ENCODE results near the gene SLC18A2. TPM values are rescaled to one million over a fixed set of nuclear protein-coding genes. Genes with fewer than 3 reads are reported as not detected.

SLC18A2 gene
- total RNA-seq, 1 experiment from 2014 or later, result not detected

DNA sequence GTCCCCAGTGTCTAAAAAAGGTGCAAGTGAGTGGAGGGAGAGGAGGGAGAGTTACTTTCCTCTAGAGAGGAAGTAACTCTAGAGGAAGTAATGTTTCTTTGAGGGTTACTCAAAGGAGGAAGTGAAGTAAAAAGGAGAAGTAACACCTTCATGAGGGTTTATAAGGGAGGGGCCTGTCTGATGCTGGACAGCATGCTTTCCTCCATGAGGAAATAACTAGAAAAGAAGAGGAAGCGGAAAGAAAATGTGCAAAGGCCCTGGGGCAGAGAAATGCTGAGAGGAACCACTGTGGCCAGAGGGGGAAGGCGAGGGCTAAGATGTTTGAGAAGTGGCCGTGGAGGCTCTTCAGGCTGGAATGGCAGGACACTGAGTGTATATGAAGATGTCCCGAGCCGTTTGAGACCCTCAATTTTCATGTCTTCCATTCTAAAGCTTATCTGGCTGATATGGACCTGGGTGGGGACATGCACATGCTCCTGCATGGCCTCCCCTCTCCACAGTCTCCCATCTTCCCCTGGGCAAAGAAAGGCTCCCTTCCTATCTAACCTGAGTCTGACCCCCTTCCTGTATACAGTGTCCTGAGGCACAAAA lies 3.4 kb upstream of the SLC18A2 start:
- no peak for DNase-seq (ENCODE audit: low spot score)

DNA sequence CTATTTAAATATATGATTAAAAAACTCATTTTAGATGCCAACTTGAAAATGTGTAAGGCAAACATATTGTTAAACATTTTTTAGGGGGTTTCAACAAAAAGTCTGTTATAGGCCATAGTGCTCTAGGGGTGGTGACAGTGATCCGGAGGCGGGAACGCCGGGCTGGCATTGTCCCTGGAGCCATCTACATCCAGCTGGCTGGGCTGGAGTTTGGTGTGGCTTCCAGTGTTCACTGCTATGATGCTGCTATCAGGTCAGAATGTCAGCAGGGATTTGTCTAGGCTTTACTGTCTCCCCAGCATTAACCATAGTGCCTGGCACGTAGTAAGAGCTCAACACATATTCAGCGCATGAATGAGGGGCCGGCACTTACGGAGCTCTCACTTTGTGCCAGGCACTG lies 1.9 kb upstream of the SLC18A2 start:
- DNase-seq (ENCODE audit: low spot score), result no peak

DNA sequence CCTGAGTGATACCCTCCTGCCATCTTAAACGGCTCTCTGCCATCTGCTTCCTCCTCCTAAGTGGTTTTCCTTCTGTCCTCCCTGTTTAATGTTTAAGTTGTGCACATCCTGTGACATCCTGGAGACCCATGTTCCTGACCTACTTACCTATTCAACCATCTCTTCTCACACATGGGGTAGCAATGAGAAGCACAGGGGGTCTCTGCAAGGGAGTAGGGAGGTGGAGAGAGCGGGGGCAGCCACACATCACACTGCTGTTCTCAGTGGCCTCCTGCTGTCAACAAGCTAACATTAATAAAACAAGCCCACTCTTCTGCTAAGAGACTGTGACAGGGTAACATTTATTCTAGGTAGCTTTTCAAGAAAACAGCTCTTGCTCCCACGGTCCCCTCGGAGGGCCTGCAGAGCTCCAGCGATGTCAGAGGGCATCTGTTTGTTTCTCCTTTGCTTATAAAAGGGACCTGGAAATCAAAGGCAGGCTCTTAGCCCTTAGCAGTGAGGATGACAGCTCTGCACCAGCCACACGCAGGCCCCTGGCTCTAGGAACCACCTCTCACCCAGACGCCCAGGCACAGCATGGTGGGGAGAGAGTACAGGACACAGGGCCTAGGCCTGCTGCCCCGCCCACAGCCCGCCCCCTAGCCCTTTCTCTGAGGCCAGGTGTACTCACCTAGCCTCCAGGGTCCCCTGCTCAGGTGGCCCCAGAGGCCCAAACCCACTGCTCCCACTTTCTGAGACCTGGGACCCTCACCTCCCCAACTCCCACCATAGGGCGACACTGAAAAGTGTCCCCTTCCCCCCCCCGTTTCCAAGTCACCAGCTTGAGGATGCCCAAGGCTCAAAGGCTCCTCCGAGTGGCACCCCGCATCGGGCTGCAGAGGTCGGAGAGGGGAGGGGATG lies 943 bp upstream of the SLC18A2 start:
- DNase-seq (ENCODE audit: low spot score), result no peak

DNA sequence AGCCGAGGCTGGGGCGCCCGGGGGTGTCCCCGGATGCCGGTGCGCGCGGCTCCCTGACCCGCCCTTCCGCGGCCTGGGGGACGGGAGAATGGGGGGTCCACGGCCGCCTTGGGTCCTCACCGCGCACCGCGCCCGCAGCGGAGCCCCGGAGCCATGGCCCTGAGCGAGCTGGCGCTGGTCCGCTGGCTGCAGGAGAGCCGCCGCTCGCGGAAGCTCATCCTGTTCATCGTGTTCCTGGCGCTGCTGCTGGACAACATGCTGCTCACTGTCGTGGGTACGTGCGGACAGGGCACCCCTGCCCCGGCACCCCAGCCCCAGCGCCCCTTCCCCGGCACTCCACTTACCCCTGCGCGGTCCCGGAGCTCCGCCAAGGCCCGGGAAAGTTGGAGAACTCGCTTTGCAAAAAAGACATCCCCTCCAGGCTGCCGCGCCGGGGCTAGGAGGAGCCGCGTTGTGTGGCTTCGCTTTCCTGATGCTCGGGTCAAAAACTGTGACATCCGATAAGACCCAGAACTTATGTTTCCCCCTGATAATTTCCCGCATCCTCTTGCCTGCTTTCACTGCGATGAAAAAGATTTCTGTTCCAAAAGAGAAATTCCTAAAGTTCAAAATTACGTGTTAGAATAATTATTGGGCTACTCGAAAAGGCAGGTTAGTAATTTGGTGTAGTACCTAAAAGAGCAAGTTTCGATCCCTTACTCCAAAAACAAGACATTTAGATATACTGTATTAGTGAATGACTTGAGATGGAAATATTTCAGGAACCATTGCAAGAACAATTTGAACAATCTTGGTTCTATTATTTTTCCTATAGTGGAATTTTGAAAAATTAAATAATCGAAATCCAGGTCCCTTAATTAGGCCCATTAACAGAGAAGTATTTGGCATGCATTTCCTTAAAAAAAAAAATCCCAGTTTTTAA lies 888 bp downstream of the SLC18A2 start:
- DNase-seq (ENCODE audit: low spot score), result no peak

DNA sequence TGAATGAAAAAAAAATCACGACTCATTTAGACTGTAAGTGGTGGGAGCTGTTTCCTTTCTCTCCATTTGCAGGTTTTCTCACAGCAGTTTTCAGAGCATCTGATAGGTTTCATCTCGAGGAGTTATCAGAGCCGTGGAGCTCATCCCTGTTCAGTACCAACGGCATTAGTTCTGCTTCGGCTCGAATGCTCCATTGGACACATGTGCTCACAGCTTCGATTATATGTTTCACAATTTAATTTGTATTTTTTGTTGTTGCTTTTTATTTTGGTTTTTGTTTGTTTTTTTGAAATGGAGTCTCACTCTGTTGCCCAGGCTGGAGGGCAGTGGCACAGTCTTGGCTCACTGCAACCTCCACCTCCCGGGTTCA lies 1.5 kb downstream of the SLC18A2 start:
- DNase-seq (ENCODE audit: low spot score), result no peak

DNA sequence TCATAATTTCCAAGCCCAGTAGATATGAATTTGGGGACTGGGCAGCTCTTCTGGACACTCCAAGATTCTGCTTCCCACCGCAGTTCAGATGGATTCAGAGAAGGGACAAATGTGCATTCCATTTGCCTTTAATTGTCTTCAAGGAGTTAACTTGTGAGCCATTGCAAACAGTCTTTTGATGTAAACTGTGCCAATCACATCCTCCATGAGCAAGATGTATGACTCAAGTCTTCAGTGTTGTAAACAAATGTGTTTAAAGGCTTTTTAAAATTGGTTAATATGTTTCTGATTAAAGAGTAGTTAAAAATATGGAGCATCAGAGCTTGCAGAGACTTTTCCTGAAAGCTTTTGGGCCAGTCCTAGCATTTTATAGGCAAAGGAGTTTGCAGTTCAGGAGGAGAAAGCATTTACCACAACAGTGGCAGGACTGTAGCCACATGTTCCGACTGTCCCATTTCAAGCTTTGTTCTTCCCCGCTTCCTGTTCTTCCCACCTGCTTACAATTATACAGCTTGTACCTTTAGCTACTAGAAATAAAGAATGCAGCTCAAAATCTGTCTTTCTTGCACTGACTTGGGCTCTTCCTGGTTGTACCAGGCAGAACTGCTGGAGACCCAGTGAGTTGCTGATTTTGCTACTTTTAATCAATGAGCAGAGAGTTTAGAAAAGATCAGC lies 6.2 kb downstream of the SLC18A2 start:
- DNase-seq (ENCODE audit: low spot score), result no peak

DNA sequence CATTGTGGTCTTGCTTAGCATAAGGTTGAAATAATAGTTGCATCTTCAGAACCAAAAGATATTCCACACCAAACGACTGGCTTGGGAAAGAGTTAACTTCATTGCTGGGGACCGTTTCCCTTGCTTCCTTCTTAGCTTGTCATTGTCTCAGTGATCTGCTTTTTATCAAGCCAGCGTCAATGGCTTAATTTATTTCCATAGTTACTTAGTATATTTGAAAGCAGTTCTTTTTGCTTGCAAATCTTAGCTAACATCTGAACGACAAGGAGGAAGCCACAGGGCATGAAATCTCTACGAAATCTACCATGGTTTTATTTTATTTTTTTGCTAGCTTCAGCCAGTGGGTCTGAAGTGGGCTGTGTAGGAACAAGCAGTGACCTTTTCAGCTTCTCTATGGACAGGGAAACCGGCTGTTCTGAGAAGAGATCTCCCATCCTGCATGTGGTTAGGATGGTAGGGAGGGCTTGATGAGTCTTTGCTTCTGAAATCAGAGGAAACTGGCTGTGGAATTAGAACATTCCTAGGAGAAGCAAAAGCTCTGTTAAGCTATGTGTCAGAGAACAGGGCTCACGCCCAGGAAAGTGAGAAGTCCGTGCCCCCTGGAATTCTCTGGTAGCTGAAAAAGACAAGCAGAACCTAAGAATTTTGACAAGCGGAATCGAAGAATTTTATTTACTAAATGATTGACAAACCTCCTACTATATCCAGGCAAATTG lies 8.0 kb downstream of the SLC18A2 start:
- no peak for DNase-seq (ENCODE audit: low spot score)

DNA sequence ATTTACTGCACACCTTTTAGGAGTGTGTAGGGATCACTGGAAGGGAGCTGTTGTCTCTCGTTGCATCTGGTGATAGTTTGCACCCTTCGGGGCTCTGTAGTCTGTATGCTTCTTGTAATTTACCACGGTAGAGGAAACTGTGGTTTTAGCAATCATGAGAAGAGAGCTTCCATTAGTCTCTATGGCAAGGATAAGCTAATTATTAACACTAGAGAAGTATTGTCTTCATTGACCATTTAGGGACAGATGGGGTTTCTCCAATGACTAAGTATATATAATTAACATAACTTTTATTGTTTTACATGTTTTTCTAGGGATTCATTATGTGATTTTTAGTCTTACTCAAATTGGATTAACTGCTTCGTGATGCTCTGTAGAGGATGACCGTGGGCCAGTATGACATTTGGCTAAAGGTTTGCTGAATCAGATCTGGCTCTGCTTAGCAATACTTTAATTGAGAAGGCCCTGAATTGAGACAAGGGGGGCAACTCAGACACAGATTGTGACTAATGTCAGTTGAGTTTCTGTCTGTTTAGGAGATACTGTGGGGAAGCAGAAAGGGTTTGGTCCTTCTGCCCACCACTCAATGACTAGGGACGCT lies 8.7 kb downstream of the SLC18A2 start:
- DNase-seq (ENCODE audit: low spot score), result no peak

DNA sequence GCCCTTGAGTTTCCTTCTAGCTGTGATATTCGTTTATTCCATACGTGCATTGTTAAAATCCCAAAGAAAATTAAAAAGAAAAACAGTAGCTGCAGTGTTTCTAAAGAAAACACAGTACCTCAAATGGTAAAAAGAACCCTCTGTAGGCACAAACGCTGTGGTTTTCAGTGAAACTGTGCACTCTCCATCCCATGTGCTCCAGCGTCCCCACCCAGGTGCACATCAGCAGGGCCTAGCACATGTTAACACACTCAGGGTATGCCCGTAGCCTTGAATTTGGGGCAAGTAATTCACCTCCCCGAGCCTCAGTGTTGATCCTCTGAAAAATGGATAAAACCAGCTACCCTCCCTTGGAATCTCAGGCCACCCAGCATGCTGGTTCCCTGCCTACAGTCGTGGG lies 9.5 kb downstream of the SLC18A2 start:
- no peak for DNase-seq (ENCODE audit: low spot score)

DNA sequence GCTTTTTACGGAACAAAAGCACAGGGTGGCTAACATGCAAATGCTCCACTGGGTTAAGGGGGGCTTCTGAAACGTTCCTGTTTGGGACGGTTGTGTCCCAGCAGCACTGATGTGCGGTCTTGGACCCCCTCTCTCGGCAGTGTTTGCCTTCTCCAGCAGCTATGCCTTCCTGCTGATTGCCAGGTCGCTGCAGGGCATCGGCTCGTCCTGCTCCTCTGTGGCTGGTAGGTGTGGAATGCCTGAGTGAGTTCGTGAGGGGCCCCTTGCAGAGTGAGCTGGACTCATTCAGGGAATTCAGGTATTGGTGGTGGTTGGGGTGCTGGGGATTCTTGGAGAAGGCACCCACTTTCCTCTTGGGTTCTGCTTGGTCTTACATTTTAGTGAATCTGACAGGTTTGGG lies 13.0 kb downstream of the SLC18A2 start:
- DNase-seq (ENCODE audit: low spot score), result no peak

DNA sequence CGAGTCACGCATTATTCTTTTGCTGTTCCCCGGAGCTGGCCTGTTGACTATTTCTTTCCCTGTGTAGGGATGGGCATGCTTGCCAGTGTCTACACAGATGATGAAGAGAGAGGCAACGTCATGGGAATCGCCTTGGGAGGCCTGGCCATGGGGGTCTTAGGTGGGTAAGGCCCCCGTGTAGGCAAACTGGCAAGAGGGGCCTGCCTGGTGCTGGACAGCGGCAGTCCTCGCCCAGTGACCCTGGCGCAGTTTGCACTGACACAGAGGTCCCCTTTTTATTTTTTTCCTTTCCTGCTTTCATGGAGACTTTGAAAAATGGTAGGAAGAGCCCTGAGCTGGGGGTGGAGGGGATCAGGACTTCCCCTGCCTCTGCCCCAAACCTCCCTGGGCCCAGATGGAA lies 13.4 kb downstream of the SLC18A2 start:
- no peak for DNase-seq (ENCODE audit: low spot score)

DNA sequence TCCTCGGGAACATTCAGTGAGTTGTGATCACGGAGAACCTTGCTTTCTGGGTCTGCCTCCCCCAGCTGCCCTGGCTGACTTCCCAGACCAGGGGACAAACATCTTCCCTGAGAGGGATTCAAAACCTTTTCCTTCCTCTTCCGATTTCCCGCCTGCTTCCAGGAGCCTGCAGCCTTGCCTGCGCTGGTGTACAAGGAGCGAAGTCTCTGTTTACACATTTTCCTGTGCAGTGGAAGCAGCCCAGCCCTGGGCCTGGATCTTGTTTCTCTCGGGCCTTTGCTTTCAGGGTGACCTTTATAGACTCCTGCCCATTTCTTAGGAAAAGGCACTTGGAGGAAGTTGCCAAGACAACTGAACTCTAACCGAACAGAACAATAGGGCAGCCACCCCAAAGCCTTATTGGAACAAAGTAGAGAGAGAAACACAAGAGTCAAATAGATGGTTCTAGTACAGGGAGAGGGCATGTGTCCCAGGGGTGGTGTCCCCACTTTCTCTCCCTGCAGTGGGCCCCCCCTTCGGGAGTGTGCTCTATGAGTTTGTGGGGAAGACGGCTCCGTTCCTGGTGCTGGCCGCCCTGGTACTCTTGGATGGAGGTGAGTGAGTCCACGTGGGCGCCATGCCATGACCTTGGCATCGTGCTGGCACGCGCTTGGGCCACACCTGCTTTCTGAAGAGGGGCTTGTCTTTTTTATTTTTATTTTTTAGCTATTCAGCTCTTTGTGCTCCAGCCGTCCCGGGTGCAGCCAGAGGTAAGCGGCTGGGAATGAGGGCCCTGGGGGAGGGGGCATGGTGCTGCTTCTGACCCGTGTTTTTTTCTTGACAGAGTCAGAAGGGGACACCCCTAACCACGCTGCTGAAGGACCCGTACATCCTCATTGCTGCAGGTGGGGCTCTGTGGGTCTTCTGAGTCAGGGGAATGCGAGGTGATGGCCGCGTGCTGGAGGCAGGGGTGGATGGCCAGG lies 14.1 kb downstream of the SLC18A2 start:
- no peak for DNase-seq (ENCODE audit: low spot score)

DNA sequence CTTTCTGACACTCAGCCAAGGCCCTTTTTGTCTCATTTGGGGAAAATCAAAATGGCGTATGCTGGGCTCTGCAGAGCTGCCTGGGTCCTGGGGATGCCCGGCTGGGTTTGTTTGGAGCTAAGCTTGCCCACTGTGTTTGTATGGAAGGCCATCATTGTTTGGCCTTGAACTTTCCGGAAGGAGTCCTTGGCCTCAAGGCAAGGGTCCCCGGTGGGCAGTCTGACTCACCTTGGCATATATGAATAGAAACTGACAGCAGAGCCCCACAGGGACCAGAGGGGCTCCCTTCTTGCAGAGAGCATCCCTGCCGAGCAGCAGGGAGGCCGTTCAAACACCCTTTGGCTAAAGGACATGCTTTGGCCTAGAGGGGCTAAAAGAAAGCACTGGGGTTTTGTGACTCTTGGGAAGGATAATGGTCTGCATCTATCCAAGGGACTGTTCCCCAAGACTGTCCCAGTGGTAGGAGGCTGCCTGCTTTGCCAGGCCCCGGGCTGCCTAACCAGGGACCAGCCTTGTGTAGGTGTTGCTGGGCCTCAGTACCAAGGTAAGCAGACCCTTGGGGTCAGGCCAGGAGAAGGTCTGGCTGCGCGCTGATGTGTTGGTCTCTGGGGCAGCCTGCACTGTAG lies 15.0 kb downstream of the SLC18A2 start:
- DNase-seq (ENCODE audit: low spot score), result no peak

DNA sequence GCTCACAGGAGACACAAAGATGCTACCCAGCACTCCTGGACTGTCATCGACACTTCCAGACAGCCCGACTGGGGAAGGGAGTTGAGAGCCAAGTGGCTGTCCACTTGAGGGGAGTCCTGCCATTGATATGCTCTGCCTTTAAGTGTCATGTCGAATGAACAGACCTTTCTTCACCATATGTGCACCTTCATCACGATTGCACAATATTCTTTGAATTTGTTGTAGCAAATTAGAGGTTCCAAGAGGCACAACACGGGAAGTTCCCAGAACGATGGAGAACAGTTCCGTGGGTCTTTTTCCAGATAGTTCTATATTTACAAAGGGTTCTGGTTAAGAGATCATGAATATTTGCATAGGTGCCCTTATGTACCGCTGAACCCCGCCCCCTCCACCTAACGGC lies 16.0 kb downstream of the SLC18A2 start:
- no peak for DNase-seq (ENCODE audit: low spot score)

DNA sequence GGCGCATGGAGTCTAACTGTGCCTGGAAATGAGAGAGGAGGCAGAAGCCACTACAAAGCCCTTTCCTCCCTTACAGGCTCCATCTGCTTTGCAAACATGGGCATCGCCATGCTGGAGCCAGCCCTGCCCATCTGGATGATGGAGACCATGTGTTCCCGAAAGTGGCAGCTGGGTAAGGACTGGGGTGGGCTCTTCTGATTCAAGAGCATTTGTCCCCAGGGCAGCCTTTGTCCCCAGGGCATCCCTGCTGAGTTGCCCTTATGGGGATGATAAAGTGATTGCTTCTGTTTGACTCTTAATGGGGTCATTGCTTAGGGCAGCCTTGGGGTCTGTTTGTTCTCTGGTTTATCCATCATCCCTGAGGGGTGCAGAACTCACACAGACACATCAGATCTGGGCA lies 16.8 kb downstream of the SLC18A2 start:
- no peak for DNase-seq (ENCODE audit: low spot score)

DNA sequence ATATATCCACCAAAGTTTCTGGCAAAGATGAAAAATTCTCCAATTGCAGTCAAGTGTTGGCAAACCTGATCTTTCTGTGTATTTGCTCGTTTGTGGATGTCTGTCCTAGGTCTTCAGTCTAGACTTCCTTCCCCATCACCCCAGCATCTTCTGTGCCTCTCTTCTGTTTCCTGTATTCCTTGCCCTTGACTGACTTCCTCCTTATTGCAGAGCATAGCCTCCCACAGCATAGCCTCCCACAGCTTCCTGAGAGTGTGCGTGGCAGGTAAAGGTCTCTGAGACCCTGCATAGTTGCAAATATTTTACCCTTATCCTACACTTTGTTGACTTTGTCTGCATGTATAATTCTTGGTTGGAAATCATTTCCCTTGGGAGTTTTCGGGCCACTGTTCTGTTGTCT lies 18.4 kb downstream of the SLC18A2 start:
- DNase-seq (ENCODE audit: low spot score), result no peak

DNA sequence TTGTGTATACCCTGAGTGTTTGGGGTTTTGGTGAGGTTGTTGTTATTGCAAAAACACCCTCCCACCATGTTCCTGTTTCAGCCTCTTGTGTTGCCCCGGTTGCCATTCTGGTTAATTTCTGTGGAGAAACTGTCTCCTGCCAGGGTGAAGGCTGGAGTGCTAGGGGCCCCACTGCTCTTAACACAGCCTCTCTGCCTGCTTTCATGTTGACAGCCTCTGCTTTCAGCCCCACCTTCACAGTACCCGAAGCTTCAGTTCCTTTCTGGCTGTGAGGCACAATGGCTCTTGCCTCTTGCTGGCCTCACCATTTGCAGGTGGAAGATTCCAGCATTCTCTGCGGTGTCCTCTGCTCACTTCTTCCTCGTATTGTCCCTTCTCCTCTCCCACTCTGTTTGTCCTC lies 19.2 kb downstream of the SLC18A2 start:
- no peak for DNase-seq (ENCODE audit: low spot score)

DNA sequence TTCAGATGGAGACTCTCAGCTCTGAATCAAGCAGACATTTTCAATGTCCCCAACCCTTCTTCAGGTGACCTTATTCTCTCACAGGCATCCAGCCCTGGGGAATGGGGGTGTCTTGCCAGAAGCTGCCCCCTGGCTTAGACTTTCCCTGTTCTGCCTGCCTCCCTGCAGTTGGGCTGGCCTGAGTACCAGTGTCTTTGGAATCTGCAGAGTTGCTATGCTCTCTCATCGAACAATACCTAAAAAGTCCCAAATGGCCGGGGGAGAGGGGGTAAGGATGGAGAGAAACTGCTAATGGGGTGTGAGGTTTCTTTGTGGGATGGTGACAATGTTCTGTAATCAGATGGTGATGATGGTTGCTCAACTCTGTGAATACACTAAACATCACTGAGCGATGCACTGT lies 20.6 kb downstream of the SLC18A2 start:
- no peak for DNase-seq (ENCODE audit: low spot score)

DNA sequence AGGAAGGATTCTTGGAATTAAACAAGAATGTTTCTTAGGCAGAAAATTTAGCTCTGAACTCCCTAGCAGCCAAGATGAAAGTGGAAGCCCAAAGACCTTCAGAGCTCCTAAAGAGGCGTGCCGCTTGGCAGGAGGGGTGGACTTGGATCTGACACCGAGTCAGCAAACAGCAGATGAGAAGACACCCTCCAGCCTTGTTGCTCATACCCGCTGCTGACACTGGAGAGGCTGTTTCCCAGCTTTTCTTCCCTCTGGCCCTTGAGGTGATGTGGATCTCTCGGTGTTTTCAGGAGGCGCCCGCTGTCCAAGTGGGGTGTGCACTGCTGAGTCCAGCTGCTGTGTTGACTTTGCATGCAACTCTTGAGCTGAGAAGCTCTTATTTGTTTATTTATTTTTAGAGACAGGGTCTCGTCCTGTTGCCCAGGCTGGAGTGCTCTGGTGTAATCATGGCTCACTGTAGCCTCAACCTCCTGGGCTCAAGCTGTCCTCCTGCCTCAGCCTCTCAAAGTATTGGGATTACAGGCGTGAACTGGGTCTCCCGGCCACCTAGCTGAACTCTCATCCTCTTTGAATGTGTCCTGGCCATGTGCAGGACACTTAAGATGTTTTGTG lies 21.5 kb downstream of the SLC18A2 start:
- DNase-seq (ENCODE audit: low spot score), result no peak
